ENCODE measurements around the gene JAZF1. TPM values are rescaled to one million over a fixed set of nuclear protein-coding genes. Genes with fewer than 3 reads are reported as not detected.

The JAZF1 gene
- total and polyA plus RNA-seq, 2 of the 8 experiments (the other 6 are each of a cell fraction or from before 2014, with no cell fraction given), result 2.6 to 21.8 TPM

DNA sequence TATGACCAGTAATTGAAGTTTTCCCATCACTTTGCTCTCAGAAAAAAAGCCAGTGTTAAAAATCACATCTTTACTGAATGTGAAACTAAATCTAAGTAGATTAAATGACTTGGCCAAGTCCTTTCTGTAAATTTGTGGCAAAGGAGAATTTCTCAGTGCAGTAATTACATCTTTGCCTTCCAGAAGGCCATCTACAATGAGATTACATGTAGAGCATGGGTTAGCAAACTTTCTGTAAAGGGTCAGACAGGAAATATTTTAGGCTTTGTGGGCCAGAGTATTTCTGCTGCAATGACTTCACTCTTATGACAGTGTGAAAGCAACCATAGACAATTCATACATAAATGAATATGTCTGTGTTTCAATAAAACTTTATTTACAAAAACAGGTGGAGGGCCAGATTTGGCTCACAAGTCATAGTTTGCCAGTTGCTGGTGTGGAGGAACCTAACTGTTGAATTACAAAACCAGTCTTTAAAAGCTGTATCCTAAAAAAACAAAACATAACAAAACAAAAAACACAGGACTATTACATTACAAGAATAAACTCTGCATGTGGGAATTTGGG is 249.6 kb downstream of the JAZF1 start:
- no peak for FAIRE-seq
- peaks cover 0 to 8% (median 5%) of the 10 kb centered on the region in 4 experiments; a peak in 5 of 7 replicates for H3K4me1 ChIP-seq (replicated peaks in 1 of 4; ENCODE audit: control insufficient read depth in 3 of 4, insufficient read depth in 4 of 4, low read length in 3 of 4)

More for the DNA sequence above, 249.6 kb downstream of the JAZF1 start:
- no peaks in the 10 kb centered on the region for H3K27me3 ChIP-seq (replicated peaks in 1 of 4; ENCODE audit: control insufficient read depth in 3 of 4, extremely low read depth in 1 of 4, insufficient read depth in 3 of 4, low read length in 3 of 4)
- no peak overlapping the region for H3K4ac ChIP-seq (replicated peaks; ENCODE audit: insufficient read length, low read depth, low read length)
- no peak overlapping the region for H2AK5ac ChIP-seq (ENCODE audit: low read depth, low read length)
- no peak overlapping the region for H3K18ac ChIP-seq (ENCODE audit: extremely low read depth, low read length)
- H4K20me1 ChIP-seq (replicated peaks in 1 of 2; ENCODE audit: control insufficient read depth in 1 of 2, insufficient read depth in 2 of 2, low read length in 2 of 2), result no peaks in the 10 kb centered on the region
- ChIA-PET CTCF (ENCODE audit: partially characterized antibody) (no interaction called here), POLR2A (ENCODE audit: partially characterized antibody) (no interaction called here)
- no peaks in the 10 kb centered on the region for H3K36me3 ChIP-seq (ENCODE audit: control insufficient read depth in 2 of 4, insufficient read depth in 4 of 4, low read length in 3 of 4)
- no peak overlapping the region for H3K23ac ChIP-seq (ENCODE audit: insufficient read length)
- no peak for TF ChIP-seq KDM4A (IDR thresholded peaks at IDR 0.05; ENCODE audit: low read depth, low read length, severe bottlenecking)
- no peak for TF ChIP-seq BCL11A (IDR thresholded peaks at IDR 0.05; ENCODE audit: low read depth in 2 of 2, low read length in 2 of 2)
- TF ChIP-seq HDAC6 (IDR thresholded peaks at IDR 0.05; ENCODE audit: low read depth, low read length), result no peak
- no peak for TF ChIP-seq CBX5 (IDR thresholded peaks at IDR 0.05; ENCODE audit: low read depth, low read length)
- no peak for TF ChIP-seq SIX5 (IDR thresholded peaks at IDR 0.05; ENCODE audit: low read depth, low read length)
- no peak for TF ChIP-seq JUND (IDR thresholded peaks at IDR 0.05; ENCODE audit: low read length)
- no peak for TF ChIP-seq FOSL1 (IDR thresholded peaks at IDR 0.05; ENCODE audit: insufficient read depth, low read depth, low read length)
- no peak for TF ChIP-seq SIN3A (conservative IDR thresholded peaks at IDR 0.05 in 1 of 2, IDR thresholded peaks at IDR 0.05 in 1 of 2; ENCODE audit: low read depth in 1 of 2, low read length in 2 of 2)
- no peak for TF ChIP-seq CBX8 (IDR thresholded peaks at IDR 0.05; ENCODE audit: borderline replicate concordance, low read depth, low read length)
- no peak for TF ChIP-seq MAFK (IDR thresholded peaks at IDR 0.05; ENCODE audit: low read depth, low read length)
- no peak for TF ChIP-seq NRF1 (IDR thresholded peaks at IDR 0.05; ENCODE audit: low read depth, low read length)
- no peak overlapping the region for H4K8ac ChIP-seq (ENCODE audit: extremely low read depth, insufficient read depth, low read length)
- H3K4me2 ChIP-seq (ENCODE audit: insufficient read depth in 1 of 2, low read depth in 2 of 2, low read length in 2 of 2), result no peak overlapping the region
- H3K56ac ChIP-seq (replicated peaks; ENCODE audit: insufficient read length, low read depth, low read length), result no peak overlapping the region
- H3K79me1 ChIP-seq (ENCODE audit: low read depth, low read length), result no peaks in the 10 kb centered on the region
- H2BK12ac ChIP-seq (ENCODE audit: low read depth, low read length), result no peak overlapping the region
- H3K9ac ChIP-seq (replicated peaks in 1 of 4; ENCODE audit: extremely low read depth in 1 of 4, low read depth in 3 of 4, low read length in 3 of 4), result no peak overlapping the region
- DNase-seq (ENCODE audit: low read depth in 1 of 2, low spot score in 2 of 2), result no peak
- H2BK120ac ChIP-seq (replicated peaks; ENCODE audit: low read depth, low read length), result no peak overlapping the region
- H3K14ac ChIP-seq (ENCODE audit: insufficient read length), result no peak overlapping the region
- H2BK15ac ChIP-seq (ENCODE audit: low read length), result no peak overlapping the region
- no peak overlapping the region for H2BK5ac ChIP-seq (ENCODE audit: low read depth, low read length)
- H2BK20ac ChIP-seq (ENCODE audit: low read length), result no peak overlapping the region
- no peaks in the 10 kb centered on the region for H3K9me3 ChIP-seq (ENCODE audit: insufficient read depth in 2 of 2, low read depth in 1 of 2, low read length in 1 of 2)
- H3K79me2 ChIP-seq (ENCODE audit: control insufficient read depth in 1 of 2, insufficient read depth in 2 of 2, low read length in 2 of 2), result no peaks in the 10 kb centered on the region
- H2AFZ ChIP-seq (ENCODE audit: low read length), result no peak overlapping the region
- H4K5ac ChIP-seq (ENCODE audit: insufficient read length, low read depth, low read length), result no peak overlapping the region
- H4K91ac ChIP-seq (replicated peaks; ENCODE audit: insufficient read length, low read length), result no peak overlapping the region
- no peaks in the 10 kb centered on the region for H3K23me2 ChIP-seq (ENCODE audit: low read depth, low read length)
- no peak overlapping the region for H3K4me3 ChIP-seq (ENCODE audit: extremely low read depth in 1 of 4, insufficient read depth in 2 of 4, low read depth in 3 of 4, low read length in 4 of 4)
- H3K27ac ChIP-seq (ENCODE audit: low read depth, low read length), result no peak overlapping the region

Data from H1 (cell line).